ENCODE data around the gene ADCY10. TPM values are rescaled to one million over a fixed set of nuclear protein-coding genes. Genes with fewer than 3 reads are reported as not detected.

Gene ADCY10
- under 1 TPM; 0.05 to 0.13 TPM for total RNA-seq

GRCh38 chr1:167913895-167914496 lies at the start of gene ADCY10:
Gene ADCY10 (minus strand): TSS chr1:167914134. CDS start chr1:167905140, 8,994 bp downstream.
- ChIA-PET CTCF (interaction anchor here (1.2 kb wide), 1 partner anchor 169 kb away, joined by 3 read pairs; no protein-coding TSS in a partner anchor), POLR2A (interaction anchor here (2.9 kb wide), 1 partner anchor 22 kb away, joined by 11 read pairs; the partner anchor contains the start of gene DCAF6)
- DNase-seq: no peak
- Mint-ChIP-seq H3K4me3 (no peak within 1 kb of the TSS), H3K27me3 (peaks cover 7% of the 10 kb centered on the region), H3K27ac (no peak within 1 kb of the TSS), H3K9me3 (peaks cover 14% of the 10 kb centered on the region), H3K36me3 (ENCODE audit: low read depth) (peaks cover 18% of the 10 kb centered on the region), H3K4me1 (no peaks in the 10 kb centered on the region)

GRCh38 chr1:167957710-167958109 lies 43.8 kb upstream of the ADCY10 start:
- H3K4me1 Mint-ChIP-seq: peaks cover 2% of the 10 kb centered on the region
- H3K4me3 Mint-ChIP-seq: no peak overlapping the region
- H3K27ac Mint-ChIP-seq: no peak overlapping the region
- H3K36me3 Mint-ChIP-seq (ENCODE audit: low read depth): peaks cover 28% of the 10 kb centered on the region
- no peaks in the 10 kb centered on the region for H3K9me3 Mint-ChIP-seq
- H3K27me3 Mint-ChIP-seq: no peaks in the 10 kb centered on the region
- ChIA-PET CTCF (no interaction called here), POLR2A (interaction anchor here (1.6 kb wide), 1 partner anchor 22 kb away, joined by 4 read pairs; no protein-coding TSS in a partner anchor)
- DNase-seq: no peak

- H3K9me3 Mint-ChIP-seq: no peaks in the 10 kb centered on the region
Measured at GRCh38 chr1:167955915-167956314, 42.0 kb upstream of the ADCY10 start.

GRCh38 chr1:167950569-167950968 lies 36.6 kb upstream of the ADCY10 start:
- Mint-ChIP-seq H3K4me1 (peaks cover 16% of the 10 kb centered on the region), H3K36me3 (ENCODE audit: low read depth) (peaks cover 29% of the 10 kb centered on the region), H3K27ac (no peak overlapping the region), H3K4me3 (no peak overlapping the region), H3K27me3 (no peaks in the 10 kb centered on the region), H3K9me3 (no peaks in the 10 kb centered on the region)
- DNase-seq: no peak
- POLR2A ChIA-PET: interaction anchor here (3.1 kb wide), 1 partner anchor 15 kb away, joined by 12 read pairs; the partner anchor contains the start of gene DCAF6
- CTCF ChIA-PET: no interaction called here

More at GRCh38 chr1:167955915-167956314, 42.0 kb upstream of the ADCY10 start:
- no peak for DNase-seq
- ChIA-PET POLR2A (no interaction called here), CTCF (no interaction called here)
- Mint-ChIP-seq H3K4me3 (no peak overlapping the region), H3K27me3 (no peaks in the 10 kb centered on the region), H3K36me3 (ENCODE audit: low read depth) (peaks cover 26% of the 10 kb centered on the region), H3K4me1 (peaks cover 2% of the 10 kb centered on the region), H3K27ac (no peak overlapping the region)

- H3K27ac Mint-ChIP-seq: no peak overlapping the region
- DNase-seq: no peak
- ChIA-PET CTCF (interaction anchor here (0.7 kb wide), 1 partner anchor 132 kb away, joined by 3 read pairs; no protein-coding TSS in a partner anchor), POLR2A (interaction anchor here (3.1 kb wide), 1 partner anchor 14 kb away, joined by 12 read pairs; the partner anchor contains the start of gene DCAF6)
- peaks cover 22% of the 10 kb centered on the region for H3K36me3 Mint-ChIP-seq (ENCODE audit: low read depth)
- no peak overlapping the region for H3K4me3 Mint-ChIP-seq
- no peaks in the 10 kb centered on the region for H3K27me3 Mint-ChIP-seq
- peaks cover 2% of the 10 kb centered on the region for H3K9me3 Mint-ChIP-seq
- peaks cover 14% of the 10 kb centered on the region for H3K4me1 Mint-ChIP-seq
Measured at GRCh38 chr1:167949785-167950184, 35.9 kb upstream of the ADCY10 start.

GRCh38 chr1:167947733-167948132 lies 33.8 kb upstream of the ADCY10 start:
- Mint-ChIP-seq H3K27ac (no peak overlapping the region), H3K4me3 (no peak overlapping the region), H3K4me1 (peaks cover 14% of the 10 kb centered on the region), H3K36me3 (ENCODE audit: low read depth) (peaks cover 17% of the 10 kb centered on the region), H3K9me3 (peaks cover 2% of the 10 kb centered on the region), H3K27me3 (no peaks in the 10 kb centered on the region)
- ChIA-PET CTCF (no interaction called here), POLR2A (no interaction called here)
- DNase-seq: no peak

GRCh38 chr1:167943541-167943940 lies 29.6 kb upstream of the ADCY10 start:
- Mint-ChIP-seq H3K36me3 (ENCODE audit: low read depth) (peaks cover 7% of the 10 kb centered on the region), H3K4me3 (no peak overlapping the region), H3K27ac (no peak overlapping the region), H3K4me1 (peaks cover 14% of the 10 kb centered on the region), H3K9me3 (peaks cover 2% of the 10 kb centered on the region), H3K27me3 (no peaks in the 10 kb centered on the region)
- DNase-seq: no peak
- POLR2A ChIA-PET: no interaction called here
- CTCF ChIA-PET: no interaction called here

GRCh38 chr1:167940264-167940663 lies 26.3 kb upstream of the ADCY10 start:
- Mint-ChIP-seq H3K27me3 (no peaks in the 10 kb centered on the region), H3K27ac (no peak overlapping the region), H3K4me3 (no peak overlapping the region), H3K9me3 (peaks cover 2% of the 10 kb centered on the region), H3K4me1 (peaks cover 7% of the 10 kb centered on the region), H3K36me3 (ENCODE audit: low read depth) (peaks cover 7% of the 10 kb centered on the region)
- ChIA-PET POLR2A (no interaction called here), CTCF (no interaction called here)
- DNase-seq: no peak

GRCh38 chr1:167938080-167938636 lies 24.2 kb upstream of the ADCY10 start:
- no peaks in the 10 kb centered on the region for H3K36me3 Mint-ChIP-seq (ENCODE audit: low read depth)

GRCh38 chr1:167937709-167938010 lies 23.7 kb upstream of the ADCY10 start:
- DNase-seq: no peak
- ChIA-PET POLR2A (interaction anchor here (0.8 to 4.4 kb wide), 11 partner anchors 10 to 1771 kb away, joined by 3 to 67 read pairs (median 4); partner anchors contain the start of genes POGK, POU2F1, RCSD1 and SFT2D2), CTCF (interaction anchor here (0.8 to 4.3 kb wide), 2 partner anchors 222 to 306 kb away, joined by 4 to 27 read pairs; no protein-coding TSS in a partner anchor)
- Mint-ChIP-seq H3K27me3 (no peaks in the 10 kb centered on the region), H3K9me3 (no peaks in the 10 kb centered on the region), H3K4me1 (peaks cover 30% of the 10 kb centered on the region), H3K4me3 (peak overlapping the region; percentile 88), H3K36me3 (ENCODE audit: low read depth) (no peaks in the 10 kb centered on the region), H3K27ac (peak overlapping the region; percentile 93)

More at GRCh38 chr1:167938080-167938636, 24.2 kb upstream of the ADCY10 start:
- no peak for DNase-seq
- Mint-ChIP-seq H3K27me3 (no peaks in the 10 kb centered on the region), H3K9me3 (no peaks in the 10 kb centered on the region), H3K27ac (peak overlapping the region; percentile 27), H3K4me1 (peaks cover 26% of the 10 kb centered on the region), H3K4me3 (peak overlapping the region; percentile 88)
- CTCF ChIA-PET: interaction anchor here (0.8 to 1.1 kb wide), 3 partner anchors 11 to 306 kb away, joined by 3 to 5 read pairs (median 4); no protein-coding TSS in a partner anchor
- POLR2A ChIA-PET: interaction anchor here (0.8 to 4.4 kb wide), 4 partner anchors 223 to 1099 kb away, joined by 3 to 67 read pairs (median 15); partner anchors contain the start of genes POGK and POU2F1

- CTCF ChIA-PET: interaction anchor here (0.8 to 4.3 kb wide), 2 partner anchors 221 to 305 kb away, joined by 4 to 27 read pairs; no protein-coding TSS in a partner anchor
- H3K4me1 Mint-ChIP-seq: peaks cover 32% of the 10 kb centered on the region
- H3K27me3 Mint-ChIP-seq: no peaks in the 10 kb centered on the region
- H3K36me3 Mint-ChIP-seq (ENCODE audit: low read depth): no peaks in the 10 kb centered on the region
- POLR2A ChIA-PET: interaction anchor here (0.6 to 4.4 kb wide), 22 partner anchors 10 to 1771 kb away, joined by 3 to 67 read pairs (median 4); partner anchors contain the start of genes ADCY10, POGK, POU2F1 and RCSD1
- peak within 1 kb of the TSS; percentile 88 for H3K4me3 Mint-ChIP-seq
- DNase-seq: peak; percentile 50
- H3K27ac Mint-ChIP-seq: peak within 1 kb of the TSS; percentile 93
- no peaks in the 10 kb centered on the region for H3K9me3 Mint-ChIP-seq
Measured at GRCh38 chr1:167936930-167937708, 23.2 kb upstream of the ADCY10 start, which contains the start of gene MPC2. Gene MPC2 (minus strand): TSS chr1:167937072. CDS start chr1:167935841, 1,231 bp downstream.

- Mint-ChIP-seq H3K9me3 (no peaks in the 10 kb centered on the region), H3K4me3 (peak within 1 kb of the TSS; percentile 88), H3K36me3 (ENCODE audit: low read depth) (no peaks in the 10 kb centered on the region), H3K27me3 (no peaks in the 10 kb centered on the region), H3K27ac (peak within 1 kb of the TSS; percentile 93), H3K4me1 (peaks cover 34% of the 10 kb centered on the region)
- DNase-seq: peak; percentile 97
- CTCF ChIA-PET: interaction anchor here (1.8 to 4.3 kb wide), 3 partner anchors 146 to 716 kb away, joined by 6 to 27 read pairs (median 21); partner anchors contain the start of gene POU2F1
- POLR2A ChIA-PET: interaction anchor here (0.6 to 4.4 kb wide), 41 partner anchors 9 to 1772 kb away, joined by 3 to 67 read pairs (median 4); partner anchors contain the start of genes ADCY10, MPZL1, POGK and POU2F1
Measured at GRCh38 chr1:167936068-167936929, 22.4 kb upstream of the ADCY10 start, which contains the start of gene DCAF6. Gene DCAF6 (plus strand): TSS chr1:167936683. CDS start chr1:167936912, 229 bp downstream.

Measured in activated CD4-positive, alpha-beta memory T cell treated with anti-CD3 and anti-CD28 coated beads, Interleukin-2, amount 10 ng/mL, durations not matched to agents 7 days and 5 days (primary cell).